Measurements from ENCODE around the gene HSPA12A. TPM values are rescaled to one million over a fixed set of nuclear protein-coding genes. Genes with fewer than 3 reads are reported as not detected.

Gene HSPA12A
- total RNA-seq, 1 donor from 2014 or later, result 7.9 TPM

- peaks cover 22% of the 10 kb centered on the region for H3K27me3 Mint-ChIP-seq (ENCODE audit: low read depth, unreplicated experiment)
- Histone ChIP-seq H3K27ac (ENCODE audit: low read depth, low read length) (no peak overlapping the region), H2AFZ (ENCODE audit: low read depth, low read length) (peak overlapping the region; percentile 79), H3K4me2 (ENCODE audit: low read length) (peak overlapping the region; percentile 82), H3K79me2 (ENCODE audit: insufficient read depth, low read length) (no peaks in the 10 kb centered on the region), H3K4me1 (ENCODE audit: insufficient read depth, low read length) (peaks cover 10% of the 10 kb centered on the region), H3K9me3 (ENCODE audit: insufficient read depth, low read depth, low read length) (no peaks in the 10 kb centered on the region), H3K27me3 (ENCODE audit: insufficient read depth, low read length) (peaks cover 3% of the 10 kb centered on the region), H3K4me3 (ENCODE audit: insufficient read depth, low read depth, low read length) (peak overlapping the region; percentile 32), H3K36me3 (ENCODE audit: insufficient read depth, low read length) (no peaks in the 10 kb centered on the region), H3K9ac (ENCODE audit: low read length) (no peak overlapping the region), H4K20me1 (ENCODE audit: insufficient read depth, low read length) (no peaks in the 10 kb centered on the region)
- TF ChIP-seq EZH2 (IDR thresholded peaks at IDR 0.05; ENCODE audit: insufficient read depth, low read length), result no peak
- TF ChIP-seq, protein P1, sequence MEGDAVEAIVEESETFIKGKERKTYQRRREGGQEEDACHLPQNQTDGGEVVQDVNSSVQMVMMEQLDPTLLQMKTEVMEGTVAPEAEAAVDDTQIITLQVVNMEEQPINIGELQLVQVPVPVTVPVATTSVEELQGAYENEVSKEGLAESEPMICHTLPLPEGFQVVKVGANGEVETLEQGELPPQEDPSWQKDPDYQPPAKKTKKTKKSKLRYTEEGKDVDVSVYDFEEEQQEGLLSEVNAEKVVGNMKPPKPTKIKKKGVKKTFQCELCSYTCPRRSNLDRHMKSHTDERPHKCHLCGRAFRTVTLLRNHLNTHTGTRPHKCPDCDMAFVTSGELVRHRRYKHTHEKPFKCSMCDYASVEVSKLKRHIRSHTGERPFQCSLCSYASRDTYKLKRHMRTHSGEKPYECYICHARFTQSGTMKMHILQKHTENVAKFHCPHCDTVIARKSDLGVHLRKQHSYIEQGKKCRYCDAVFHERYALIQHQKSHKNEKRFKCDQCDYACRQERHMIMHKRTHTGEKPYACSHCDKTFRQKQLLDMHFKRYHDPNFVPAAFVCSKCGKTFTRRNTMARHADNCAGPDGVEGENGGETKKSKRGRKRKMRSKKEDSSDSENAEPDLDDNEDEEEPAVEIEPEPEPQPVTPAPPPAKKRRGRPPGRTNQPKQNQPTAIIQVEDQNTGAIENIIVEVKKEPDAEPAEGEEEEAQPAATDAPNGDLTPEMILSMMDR (IDR thresholded peaks at IDR 0.05; ENCODE audit: insufficient read depth, low read depth, low read length), result peak; percentile 90
- peak overlapping the region; percentile 41 for H3K27ac Mint-ChIP-seq (ENCODE audit: unreplicated experiment)
- H3K4me1 Mint-ChIP-seq (ENCODE audit: low read depth, unreplicated experiment), result peaks cover 2% of the 10 kb centered on the region
- no peak overlapping the region for H3K4me3 Mint-ChIP-seq (ENCODE audit: unreplicated experiment)
- DNase-seq (ENCODE audit: low read depth), result peak; percentile 50
- H3K36me3 Mint-ChIP-seq (ENCODE audit: low read depth, unreplicated experiment), result peaks cover 2% of the 10 kb centered on the region
- no peak for FAIRE-seq
- H3K9me3 Mint-ChIP-seq (ENCODE audit: unreplicated experiment), result peaks cover 6% of the 10 kb centered on the region
These were observed 45.7 kb upstream of the HSPA12A start for GRCh38 chr10:116787893-116788665.

- Histone ChIP-seq H3K27me3 (ENCODE audit: insufficient read depth, low read length) (peaks cover 3% of the 10 kb centered on the region), H3K36me3 (ENCODE audit: insufficient read depth, low read length) (no peaks in the 10 kb centered on the region), H3K9me3 (ENCODE audit: insufficient read depth, low read depth, low read length) (no peaks in the 10 kb centered on the region), H4K20me1 (ENCODE audit: insufficient read depth, low read length) (no peaks in the 10 kb centered on the region), H3K4me3 (ENCODE audit: insufficient read depth, low read depth, low read length) (no peak overlapping the region), H3K27ac (ENCODE audit: low read depth, low read length) (no peak overlapping the region), H2AFZ (ENCODE audit: low read depth, low read length) (no peak overlapping the region), H3K4me2 (ENCODE audit: low read length) (no peak overlapping the region), H3K4me1 (ENCODE audit: insufficient read depth, low read length) (peaks cover 11% of the 10 kb centered on the region), H3K79me2 (ENCODE audit: insufficient read depth, low read length) (no peaks in the 10 kb centered on the region), H3K9ac (ENCODE audit: low read length) (no peak overlapping the region)
- Mint-ChIP-seq H3K27ac (ENCODE audit: unreplicated experiment) (no peak overlapping the region), H3K9me3 (ENCODE audit: unreplicated experiment) (peaks cover 1% of the 10 kb centered on the region), H3K36me3 (ENCODE audit: low read depth, unreplicated experiment) (peaks cover 2% of the 10 kb centered on the region), H3K27me3 (ENCODE audit: low read depth, unreplicated experiment) (peaks cover 22% of the 10 kb centered on the region), H3K4me1 (ENCODE audit: low read depth, unreplicated experiment) (peaks cover 2% of the 10 kb centered on the region), H3K4me3 (ENCODE audit: unreplicated experiment) (no peak overlapping the region)
- TF ChIP-seq EZH2 (IDR thresholded peaks at IDR 0.05; ENCODE audit: insufficient read depth, low read length), result no peak
- TF ChIP-seq, protein P1 (IDR thresholded peaks at IDR 0.05; ENCODE audit: insufficient read depth, low read depth, low read length), result no peak
- no peak for FAIRE-seq
- no peak for DNase-seq (ENCODE audit: low read depth)
These were observed 44.8 kb upstream of the HSPA12A start for GRCh38 chr10:116787053-116787659.

DNA sequence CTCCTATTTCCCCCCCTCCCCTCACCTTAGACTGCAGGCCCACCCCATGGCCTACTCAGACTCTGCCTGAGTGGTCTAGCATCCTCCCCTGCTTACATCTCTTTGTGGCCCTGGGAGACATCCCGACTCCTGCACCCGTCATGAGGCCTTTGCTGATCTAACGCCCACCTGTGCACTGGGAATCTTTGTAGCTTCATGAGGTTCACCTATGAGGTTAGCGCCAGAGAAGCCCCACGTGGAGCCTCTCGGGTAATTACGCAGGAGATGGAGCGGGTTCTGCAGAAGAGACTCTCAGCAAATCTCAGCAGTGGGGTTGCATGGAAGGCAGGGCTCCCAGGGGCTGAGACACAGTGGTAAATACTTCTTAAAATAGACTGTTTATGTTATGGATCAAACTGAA, 43.5 kb upstream of the HSPA12A start:
- H2AFZ ChIP-seq (ENCODE audit: low read depth, low read length), result no peak overlapping the region
- H3K4me3 ChIP-seq (ENCODE audit: insufficient read depth, low read depth, low read length), result no peak overlapping the region
- H4K20me1 ChIP-seq (ENCODE audit: insufficient read depth, low read length), result no peaks in the 10 kb centered on the region
- TF ChIP-seq EZH2 (IDR thresholded peaks at IDR 0.05; ENCODE audit: insufficient read depth, low read length), result no peak
- TF ChIP-seq, protein P1 (IDR thresholded peaks at IDR 0.05; ENCODE audit: insufficient read depth, low read depth, low read length), result no peak
- DNase-seq (ENCODE audit: low read depth), result no peak
- no peaks in the 10 kb centered on the region for H3K79me2 ChIP-seq (ENCODE audit: insufficient read depth, low read length)
- no peaks in the 10 kb centered on the region for H3K9me3 ChIP-seq (ENCODE audit: insufficient read depth, low read depth, low read length)
- Mint-ChIP-seq H3K4me3 (ENCODE audit: unreplicated experiment) (no peak overlapping the region), H3K36me3 (ENCODE audit: low read depth, unreplicated experiment) (peaks cover 2% of the 10 kb centered on the region), H3K27me3 (ENCODE audit: low read depth, unreplicated experiment) (peaks cover 25% of the 10 kb centered on the region), H3K27ac (ENCODE audit: unreplicated experiment) (no peak overlapping the region), H3K9me3 (ENCODE audit: unreplicated experiment) (peaks cover 1% of the 10 kb centered on the region), H3K4me1 (ENCODE audit: low read depth, unreplicated experiment) (peaks cover 2% of the 10 kb centered on the region)
- no peaks in the 10 kb centered on the region for H3K27me3 ChIP-seq (ENCODE audit: insufficient read depth, low read length)
- H3K27ac ChIP-seq (ENCODE audit: low read depth, low read length), result no peak overlapping the region
- no peak overlapping the region for H3K9ac ChIP-seq (ENCODE audit: low read length)
- H3K4me2 ChIP-seq (ENCODE audit: low read length), result no peak overlapping the region
- no peak for FAIRE-seq
- peaks cover 11% of the 10 kb centered on the region for H3K4me1 ChIP-seq (ENCODE audit: insufficient read depth, low read length)
- H3K36me3 ChIP-seq (ENCODE audit: insufficient read depth, low read length), result no peaks in the 10 kb centered on the region
